Skeletal muscle satellite cell (primary cell): ENCODE data around the gene SERPINA9. TPM values are rescaled to one million over a fixed set of nuclear protein-coding genes. Genes with fewer than 3 reads are reported as not detected.
"Not testable (repeated sequence)": the region's sequence is repeated elsewhere in the genome, so short reads cannot be mapped to it uniquely, and the experiment has no call there.

ENCODE experiments used
- H3K27me3 ChIP-seq: 2 replicates; pipeline ENCODE4 v1.7.0; 2013; ENCODE audit warnings: low read length; ENCODE audit not compliant: control insufficient read depth, insufficient read depth
- H3K36me3 ChIP-seq: 2 replicates; pipeline ENCODE4 v1.7.0; 2013; ENCODE audit warnings: mild to moderate bottlenecking, control low read depth, low read length; ENCODE audit not compliant: insufficient read depth
- H3K4me1 ChIP-seq: 2 replicates; pipeline ENCODE4 v1.7.0; 2013; ENCODE audit warnings: low read length; ENCODE audit not compliant: control insufficient read depth, insufficient read depth
- H3K4me2 ChIP-seq: 2 replicates; pipeline ENCODE4 v1.7.0; 2013; ENCODE audit warnings: mild to moderate bottlenecking, low read length
- H3K4me3 ChIP-seq: 2 replicates; pipeline ENCODE4 v1.7.0; 2013; ENCODE audit warnings: low read length
- H3K9ac ChIP-seq: 2 replicates; pipeline ENCODE4 v1.7.0; 2013; ENCODE audit warnings: mild to moderate bottlenecking, low read depth, low read length, moderate library complexity
- H3K9me3 ChIP-seq: replicated peaks from 2 replicates; pipeline ENCODE4 v1.7.0; 2013; ENCODE audit warnings: mild to moderate bottlenecking, control low read depth, low read length
- total RNA-seq: library from RNA; depleted of rRNA; stranded (reverse); fragments of >200 nt; gene quantifications from 2 replicates; pipeline ENCODE4 v1.2.3, GENCODE V29; 2012; rRNA removed

The SERPINA9 gene
- 0.66 TPM in 1 of 2 replicates, not detected in the other for total RNA-seq

DNA sequence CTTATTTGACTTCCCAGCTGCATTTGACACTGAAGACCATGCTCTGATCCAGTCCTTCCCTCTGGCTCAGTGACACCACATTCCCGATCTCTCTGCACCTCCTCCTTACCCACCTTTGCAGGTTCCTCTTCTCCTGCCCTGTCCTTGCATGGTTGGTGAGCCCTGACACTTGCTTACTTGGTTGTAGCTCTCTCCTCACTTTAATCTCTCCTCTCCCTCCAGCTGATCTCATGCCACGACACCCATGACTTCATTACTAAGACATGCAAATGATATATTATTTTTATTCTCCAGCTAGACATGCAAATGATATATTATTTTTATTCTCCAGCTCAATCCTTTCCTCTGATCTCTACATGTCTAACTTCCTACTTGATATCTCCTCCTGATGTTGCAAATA is at the start of gene SERPINA9:
TSS of gene SERPINA9 (minus strand) at position 175 of the 400 bp plus-strand sequence. CDS start 6,357 bp downstream, outside the sequence.
- H3K4me1 ChIP-seq = peaks cover 34% of the 10 kb centered on the region
- no peak within 1 kb of the TSS for H3K4me3 ChIP-seq
- no peaks in the 10 kb centered on the region for H3K36me3 ChIP-seq
- H3K27me3 ChIP-seq = no peaks in the 10 kb centered on the region
- H3K4me2 ChIP-seq = no peak within 1 kb of the TSS
- H3K9ac ChIP-seq = peak within 1 kb of the TSS; percentile 5
- H3K9me3 ChIP-seq = peaks cover 7% of the 10 kb centered on the region

GRCh38 chr14:94524093-94524492 is 48.1 kb upstream of the SERPINA9 start:
- no peaks in the 10 kb centered on the region for H3K36me3 ChIP-seq
- no peak overlapping the region for H3K4me2 ChIP-seq
- no peak overlapping the region for H3K9ac ChIP-seq
- no peaks in the 10 kb centered on the region for H3K9me3 ChIP-seq
- H3K4me3 ChIP-seq = no peak overlapping the region
- H3K27me3 ChIP-seq = peaks cover 40% of the 10 kb centered on the region
- no peaks in the 10 kb centered on the region for H3K4me1 ChIP-seq

DNA sequence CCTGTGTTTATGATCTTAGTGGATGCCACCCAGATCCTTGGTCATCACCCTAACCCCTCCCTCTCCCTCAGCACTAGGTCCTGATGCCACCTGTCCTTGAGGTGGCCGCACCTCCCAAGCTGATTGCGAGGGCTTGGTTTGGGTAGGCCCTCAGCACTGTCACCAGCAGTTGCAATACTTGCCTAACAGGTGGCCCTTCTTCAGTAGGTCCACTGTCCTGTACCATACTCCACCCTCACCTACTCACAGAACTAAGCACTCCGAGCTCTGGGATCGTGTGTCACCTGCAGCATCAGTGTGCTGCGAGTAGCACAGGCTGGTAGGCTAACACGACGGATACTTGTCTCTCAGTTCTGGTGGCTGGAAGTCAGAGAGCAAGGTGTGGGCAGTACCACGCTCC is 47.3 kb upstream of the SERPINA9 start:
- H3K9me3 ChIP-seq = no peaks in the 10 kb centered on the region
- H3K4me3 ChIP-seq = no peak overlapping the region
- H3K27me3 ChIP-seq = peaks cover 41% of the 10 kb centered on the region
- no peak overlapping the region for H3K9ac ChIP-seq
- H3K4me2 ChIP-seq = no peak overlapping the region
- no peaks in the 10 kb centered on the region for H3K4me1 ChIP-seq
- no peaks in the 10 kb centered on the region for H3K36me3 ChIP-seq

DNA sequence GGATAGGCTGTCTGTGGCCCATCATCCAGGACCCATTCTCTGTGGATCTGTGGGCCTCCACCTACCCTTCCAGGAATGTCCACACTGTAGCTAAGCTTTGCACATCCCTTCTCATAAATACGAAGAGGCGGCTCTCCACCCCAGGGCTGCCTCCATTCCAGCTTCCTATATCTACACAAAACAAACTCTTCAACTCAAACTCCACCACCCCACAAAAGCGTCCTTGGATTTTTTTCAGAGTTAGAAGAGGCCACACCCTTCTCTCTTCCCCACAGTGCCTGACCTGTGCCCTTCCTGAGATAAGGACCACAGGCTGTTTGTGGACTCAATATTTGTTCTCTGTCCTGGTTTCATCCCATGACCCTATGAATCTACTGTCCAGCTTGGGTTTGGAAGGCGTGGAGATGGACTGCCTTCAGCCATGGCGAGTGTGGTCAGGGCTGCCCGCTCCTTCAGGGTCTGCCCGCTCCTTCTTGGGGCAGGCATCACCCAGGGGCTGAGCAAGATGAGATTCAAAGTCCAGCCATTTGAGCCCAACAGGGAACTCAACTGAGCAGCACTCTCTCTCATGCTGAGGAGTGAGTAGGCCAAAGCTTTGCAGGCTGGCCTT is 46.2 kb upstream of the SERPINA9 start:
- no peaks in the 10 kb centered on the region for H3K9me3 ChIP-seq
- peaks cover 52% of the 10 kb centered on the region for H3K27me3 ChIP-seq
- H3K4me3 ChIP-seq = no peak overlapping the region
- no peaks in the 10 kb centered on the region for H3K4me1 ChIP-seq
- H3K36me3 ChIP-seq = no peaks in the 10 kb centered on the region
- no peak overlapping the region for H3K4me2 ChIP-seq
- H3K9ac ChIP-seq = no peak overlapping the region

DNA sequence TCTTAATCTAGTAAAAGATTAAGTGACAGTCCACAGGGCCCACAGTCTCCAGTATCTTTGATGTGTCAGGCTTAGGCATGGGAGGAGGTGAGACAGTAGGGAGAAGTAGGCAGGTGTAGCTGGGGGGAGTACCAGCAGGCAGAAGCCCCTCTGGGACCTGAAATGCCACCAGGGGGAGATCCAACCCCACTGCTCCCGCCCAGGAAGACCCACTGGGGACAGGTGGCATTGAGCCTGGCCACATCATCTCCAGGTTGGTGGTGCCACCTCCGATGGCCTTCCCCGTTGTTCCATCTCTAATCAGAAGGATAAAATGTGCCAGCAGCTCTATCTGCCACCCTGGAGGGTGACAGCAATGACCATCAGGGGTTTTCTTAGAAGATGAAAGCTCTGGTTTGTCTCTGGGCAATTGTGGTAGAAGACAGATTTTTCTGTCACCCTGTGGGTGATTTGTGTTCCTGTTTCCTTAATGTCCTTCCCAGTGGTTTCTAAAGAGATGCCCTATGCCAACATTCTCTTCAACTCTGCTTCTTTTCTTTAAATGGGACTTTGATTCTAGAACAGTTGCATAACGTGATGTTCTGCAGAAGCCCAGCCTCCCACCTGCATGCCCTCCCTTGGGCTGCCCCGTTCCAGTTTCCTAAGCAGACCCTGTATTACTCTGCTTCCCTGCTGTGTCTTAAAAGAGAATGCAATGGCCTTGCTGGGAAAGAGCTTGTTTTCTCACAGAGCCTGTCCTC is 45.5 kb upstream of the SERPINA9 start:
- Histone ChIP-seq H3K4me3 (no peak overlapping the region), H3K9ac (no peak overlapping the region), H3K9me3 (no peaks in the 10 kb centered on the region), H3K4me2 (no peak overlapping the region), H3K4me1 (no peaks in the 10 kb centered on the region), H3K27me3 (peaks cover 52% of the 10 kb centered on the region), H3K36me3 (no peaks in the 10 kb centered on the region)

DNA sequence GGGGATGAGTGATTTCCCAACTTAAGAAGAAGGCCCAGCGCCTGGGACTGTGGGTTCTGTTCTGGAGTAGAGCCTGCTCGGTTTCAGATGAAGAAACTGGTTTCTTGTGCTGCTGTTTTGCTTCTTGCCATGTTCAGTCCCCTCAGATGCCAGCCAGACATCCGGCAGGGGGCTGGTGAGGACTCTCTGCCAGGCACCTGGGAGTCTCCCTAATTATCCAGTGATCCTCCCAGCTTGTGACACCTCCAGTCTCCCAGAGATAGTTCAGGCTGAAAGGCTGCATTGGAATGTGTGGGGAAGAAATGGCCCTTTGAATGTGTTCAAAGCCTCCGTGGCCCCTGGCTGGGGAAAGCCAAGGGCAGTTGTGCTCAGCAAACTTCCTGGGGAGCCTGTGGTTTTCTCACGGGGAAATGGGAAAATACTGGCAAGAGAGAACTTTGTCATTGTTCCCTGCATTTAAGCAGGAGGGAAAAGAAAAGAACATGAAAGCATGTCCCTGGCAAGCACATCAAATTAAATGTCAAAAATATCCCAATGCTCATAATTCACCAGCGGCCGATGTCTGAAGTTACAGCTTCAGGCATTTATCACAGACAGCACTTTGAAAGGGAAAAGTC is 41.8 kb upstream of the SERPINA9 start:
- H3K36me3 ChIP-seq = no peaks in the 10 kb centered on the region
- no peaks in the 10 kb centered on the region for H3K4me1 ChIP-seq
- H3K9me3 ChIP-seq = no peaks in the 10 kb centered on the region
- no peak overlapping the region for H3K9ac ChIP-seq
- peaks cover 38% of the 10 kb centered on the region for H3K27me3 ChIP-seq
- no peak overlapping the region for H3K4me2 ChIP-seq
- H3K4me3 ChIP-seq = no peak overlapping the region

- no peaks in the 10 kb centered on the region for H3K9me3 ChIP-seq
- H3K9ac ChIP-seq = no peak overlapping the region
- H3K4me2 ChIP-seq = no peak overlapping the region
- no peaks in the 10 kb centered on the region for H3K36me3 ChIP-seq
- H3K4me1 ChIP-seq = no peaks in the 10 kb centered on the region
- peaks cover 37% of the 10 kb centered on the region for H3K27me3 ChIP-seq
- no peak overlapping the region for H3K4me3 ChIP-seq
Measured at GRCh38 chr14:94517248-94517640, 41.2 kb upstream of the SERPINA9 start.

- Histone ChIP-seq H3K27me3 (peaks cover 37% of the 10 kb centered on the region), H3K36me3 (no peaks in the 10 kb centered on the region), H3K4me2 (no peak overlapping the region), H3K9me3 (no peaks in the 10 kb centered on the region), H3K4me3 (no peak overlapping the region), H3K4me1 (no peaks in the 10 kb centered on the region), H3K9ac (no peak overlapping the region)
Measured at GRCh38 chr14:94515856-94516255, 39.9 kb upstream of the SERPINA9 start.

GRCh38 chr14:94515426-94515825 is 39.4 kb upstream of the SERPINA9 start:
- Histone ChIP-seq H3K4me2 (no peak overlapping the region), H3K9me3 (no peaks in the 10 kb centered on the region), H3K27me3 (peaks cover 37% of the 10 kb centered on the region), H3K4me1 (no peaks in the 10 kb centered on the region), H3K9ac (no peak overlapping the region), H3K4me3 (no peak overlapping the region), H3K36me3 (no peaks in the 10 kb centered on the region)

DNA sequence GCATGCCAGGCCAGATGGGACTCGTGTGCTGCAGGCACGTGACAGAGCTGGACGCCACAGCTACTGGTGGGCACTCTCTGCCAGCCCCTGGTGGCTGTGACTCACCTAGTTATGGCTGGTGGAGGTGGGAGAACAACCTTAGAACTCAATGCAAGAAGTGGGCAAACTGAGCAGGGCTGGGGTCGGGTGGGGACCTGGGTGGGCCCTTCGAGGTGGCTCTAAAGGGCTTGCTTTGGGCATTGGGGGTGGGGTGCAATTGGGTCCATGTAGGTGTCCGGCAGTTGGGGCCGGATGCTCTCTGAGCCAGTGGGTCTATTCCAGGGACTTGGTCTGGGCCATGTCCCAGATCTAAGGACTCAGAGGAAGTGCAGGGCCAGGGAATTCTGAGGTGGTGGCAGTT is 38.4 kb upstream of the SERPINA9 start:
- H3K9me3 ChIP-seq = no peaks in the 10 kb centered on the region
- H3K4me2 ChIP-seq = no peak overlapping the region
- H3K27me3 ChIP-seq = peaks cover 37% of the 10 kb centered on the region
- H3K36me3 ChIP-seq = no peaks in the 10 kb centered on the region
- H3K4me1 ChIP-seq = no peaks in the 10 kb centered on the region
- no peak overlapping the region for H3K4me3 ChIP-seq
- no peak overlapping the region for H3K9ac ChIP-seq

DNA sequence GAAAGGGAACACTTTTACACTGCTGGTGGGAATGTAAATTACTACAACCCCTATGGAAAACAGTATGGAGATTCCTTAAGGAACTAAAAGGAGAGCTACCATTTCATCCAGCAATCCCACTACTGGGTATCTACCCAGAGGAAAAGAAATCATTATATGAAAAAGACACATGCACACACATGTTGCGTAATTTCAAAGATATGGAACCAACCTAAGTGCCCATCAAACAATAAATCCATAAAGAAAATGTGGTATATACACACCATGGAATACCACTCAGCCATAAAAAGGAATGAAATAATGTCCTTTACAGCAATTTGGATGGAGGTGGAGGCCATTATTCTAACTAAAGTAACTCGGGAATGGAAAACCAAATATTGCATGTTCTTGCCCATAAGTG is 34.5 kb upstream of the SERPINA9 start:
- not testable (repeated sequence) for H3K4me3 ChIP-seq, H3K4me2 ChIP-seq, H3K9ac ChIP-seq, H3K36me3 ChIP-seq, H3K4me1 ChIP-seq, H3K9me3 ChIP-seq
- H3K27me3 ChIP-seq = peaks cover 23% of the 10 kb centered on the region
